Astrocyte (in vitro differentiated cells and primary cell): ENCODE measurements around the gene MYO3B.

Source experiments
- EZH2 ChIP-seq: IDR thresholded peaks from 2 replicates; pipeline ENCODE4 v1.6.1; 2012; ENCODE audit warnings: mild to moderate bottlenecking, low read length, inconsistent platforms; ENCODE audit not compliant: insufficient read depth
- TF ChIP-seq, protein P1 (sequence below): IDR thresholded peaks from 2 replicates; pipeline ENCODE4 v1.5.1; 2011; ENCODE audit warnings: low read depth, mild to moderate bottlenecking, inconsistent platforms, low read length, moderate library complexity; ENCODE audit not compliant: insufficient read depth

DNA sequence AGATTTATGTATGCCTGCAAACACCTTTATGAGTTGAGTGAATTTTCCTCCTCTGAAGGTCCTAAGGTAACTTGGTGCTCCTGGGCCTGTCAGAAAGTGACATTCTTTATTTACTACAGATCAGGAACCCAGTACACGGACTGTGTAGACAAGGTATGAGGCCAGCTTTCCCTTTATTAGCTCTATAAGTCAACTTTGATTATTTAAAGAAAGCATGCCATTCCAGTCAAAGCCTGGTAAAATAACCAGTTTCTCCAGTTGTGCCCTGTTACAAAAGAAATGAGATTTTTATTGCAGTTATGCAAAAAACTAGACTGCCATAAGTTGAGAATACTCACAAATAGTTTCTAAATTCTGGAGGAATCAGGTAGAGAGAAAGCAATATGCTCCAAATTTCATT is 271.1 kb downstream of the MYO3B start:
- TF ChIP-seq, protein P1, sequence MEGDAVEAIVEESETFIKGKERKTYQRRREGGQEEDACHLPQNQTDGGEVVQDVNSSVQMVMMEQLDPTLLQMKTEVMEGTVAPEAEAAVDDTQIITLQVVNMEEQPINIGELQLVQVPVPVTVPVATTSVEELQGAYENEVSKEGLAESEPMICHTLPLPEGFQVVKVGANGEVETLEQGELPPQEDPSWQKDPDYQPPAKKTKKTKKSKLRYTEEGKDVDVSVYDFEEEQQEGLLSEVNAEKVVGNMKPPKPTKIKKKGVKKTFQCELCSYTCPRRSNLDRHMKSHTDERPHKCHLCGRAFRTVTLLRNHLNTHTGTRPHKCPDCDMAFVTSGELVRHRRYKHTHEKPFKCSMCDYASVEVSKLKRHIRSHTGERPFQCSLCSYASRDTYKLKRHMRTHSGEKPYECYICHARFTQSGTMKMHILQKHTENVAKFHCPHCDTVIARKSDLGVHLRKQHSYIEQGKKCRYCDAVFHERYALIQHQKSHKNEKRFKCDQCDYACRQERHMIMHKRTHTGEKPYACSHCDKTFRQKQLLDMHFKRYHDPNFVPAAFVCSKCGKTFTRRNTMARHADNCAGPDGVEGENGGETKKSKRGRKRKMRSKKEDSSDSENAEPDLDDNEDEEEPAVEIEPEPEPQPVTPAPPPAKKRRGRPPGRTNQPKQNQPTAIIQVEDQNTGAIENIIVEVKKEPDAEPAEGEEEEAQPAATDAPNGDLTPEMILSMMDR: no peak
- no peak for TF ChIP-seq EZH2
